G401 (cell line): ENCODE measurements around the gene MRC1. TPM values are rescaled to one million over a fixed set of nuclear protein-coding genes. Genes with fewer than 3 reads are reported as not detected.

Experiments
- DNase-seq: peaks from one replicate; pipeline ENCODE4 v3.0.0-alpha.2; 2015; ENCODE audit warnings: low spot score
- in situ Hi-C: cut with HindIII; loops from 2 replicates; pipeline ENCODE4 v1.10.0; 2016; ENCODE audit warnings: low sequenced_read_pairs, mixed read lengths
- total RNA-seq: library from RNA; depleted of rRNA; stranded (reverse); fragments of >200 nt; shearing (Covaris generic); gene quantifications from 2 replicates; pipeline ENCODE4 v1.2.3, GENCODE V29; 2014

Gene MRC1
- total RNA-seq, 1 experiment from 2014 or later, result not detected

GRCh38 chr10:17835688-17836087 lies 26.5 kb downstream of the MRC1 start:
- in situ Hi-C loops, result no loop called here
- no peak for DNase-seq

GRCh38 chr10:17836942-17837341 lies 27.8 kb downstream of the MRC1 start:
- DNase-seq, result no peak
- in situ Hi-C loops, result no loop called here

GRCh38 chr10:17838080-17838648 lies 29.0 kb downstream of the MRC1 start:
- in situ Hi-C loops, result no loop called here
- DNase-seq, result peak; percentile 24

GRCh38 chr10:17841050-17841449 lies 31.9 kb downstream of the MRC1 start:
- in situ Hi-C loops, result no loop called here
- DNase-seq, result no peak

GRCh38 chr10:17842641-17843040 lies 33.5 kb downstream of the MRC1 start:
- in situ Hi-C loops, result no loop called here

GRCh38 chr10:17847585-17848296 lies 38.6 kb downstream of the MRC1 start:
- peak; percentile 46 for DNase-seq
- in situ Hi-C loops, result no loop called here

More at GRCh38 chr10:17842641-17843040, 33.5 kb downstream of the MRC1 start:
- no peak for DNase-seq

- in situ Hi-C loops, result no loop called here
These were observed 39.5 kb downstream of the MRC1 start for GRCh38 chr10:17848646-17849045.

GRCh38 chr10:17850501-17850900 lies 41.4 kb downstream of the MRC1 start:
- DNase-seq, result no peak
- in situ Hi-C loops, result no loop called here

More at GRCh38 chr10:17848646-17849045, 39.5 kb downstream of the MRC1 start:
- DNase-seq, result no peak

GRCh38 chr10:17851611-17852010 lies 42.5 kb downstream of the MRC1 start:
- in situ Hi-C loops, result no loop called here
- DNase-seq, result no peak

GRCh38 chr10:17854044-17854652 lies 45.0 kb downstream of the MRC1 start:
- no peak for DNase-seq
- in situ Hi-C loops, result no loop called here

GRCh38 chr10:17857040-17857439 lies 47.9 kb downstream of the MRC1 start:
- no peak for DNase-seq
- in situ Hi-C loops, result no loop called here

- in situ Hi-C loops, result no loop called here
- DNase-seq, result no peak
These were observed 50.5 kb downstream of the MRC1 start for GRCh38 chr10:17859492-17860156.

- DNase-seq, result no peak
- in situ Hi-C loops, result no loop called here
These were observed 52.6 kb downstream of the MRC1 start for GRCh38 chr10:17861760-17862159.

- no peak for DNase-seq
- in situ Hi-C loops, result no loop called here
These were observed 56.2 kb downstream of the MRC1 start for GRCh38 chr10:17865351-17865750.

- in situ Hi-C loops, result no loop called here
- peak; percentile 68 for DNase-seq
These were observed 57.2 kb downstream of the MRC1 start for GRCh38 chr10:17866346-17866745.

GRCh38 chr10:17867056-17867455 lies 57.9 kb downstream of the MRC1 start:
- in situ Hi-C loops, result no loop called here

GRCh38 chr10:17871036-17871435 lies 61.9 kb downstream of the MRC1 start:
- in situ Hi-C loops, result no loop called here
- DNase-seq, result no peak

More at GRCh38 chr10:17867056-17867455, 57.9 kb downstream of the MRC1 start:
- no peak for DNase-seq

GRCh38 chr10:17872191-17873091 lies 63.3 kb downstream of the MRC1 start:
- in situ Hi-C loops, result no loop called here
- peak; percentile 74 for DNase-seq

- in situ Hi-C loops, result no loop called here
- DNase-seq, result no peak
These were observed 64.8 kb downstream of the MRC1 start for GRCh38 chr10:17873946-17874345.
